GM12872 (cell line): ENCODE results near the gene CNTLN.

ENCODE experiments used
- CTCF ChIP-seq: IDR thresholded peaks from 3 replicates; pipeline ENCODE4 v1.5.1; 2011; ENCODE audit warnings: low read depth, mild to moderate bottlenecking, low read length, moderate library complexity; ENCODE audit not compliant: insufficient read depth

The CNTLN gene

GRCh38 chr9:17185481-17186029 lies 50.7 kb downstream of the CNTLN start:
- TF ChIP-seq CTCF = no peak

- TF ChIP-seq CTCF = no peak
Measured at GRCh38 chr9:17191082-17191481, 56.2 kb downstream of the CNTLN start.

- TF ChIP-seq CTCF = no peak
Measured at GRCh38 chr9:17204611-17205152, 69.8 kb downstream of the CNTLN start.

- no peak for TF ChIP-seq CTCF
Measured at GRCh38 chr9:17216011-17216410, 81.2 kb downstream of the CNTLN start.

GRCh38 chr9:17216646-17217045 lies 81.8 kb downstream of the CNTLN start:
- no peak for TF ChIP-seq CTCF

- no peak for TF ChIP-seq CTCF
Measured at GRCh38 chr9:17217272-17217671, 82.4 kb downstream of the CNTLN start.

GRCh38 chr9:17219261-17219660 lies 84.4 kb downstream of the CNTLN start:
- no peak for TF ChIP-seq CTCF
